Measurements from ENCODE around the gene ANXA5. TPM values are rescaled to one million over a fixed set of nuclear protein-coding genes. Genes with fewer than 3 reads are reported as not detected.

Gene ANXA5
- total RNA-seq, 3 donors from 2014 or later: 37.0 to 69.5 (median 59.4) TPM

GRCh38 chr4:121701263-121701662 lies 4.5 kb upstream of the ANXA5 start:
- DNase-seq: no peak
- Mint-ChIP-seq H3K9me3 (no peaks in the 10 kb centered on the region), H3K27me3 (ENCODE audit: low read depth) (peaks cover 15% of the 10 kb centered on the region), H3K4me1 (ENCODE audit: low read depth) (peaks cover 12% of the 10 kb centered on the region), H3K36me3 (ENCODE audit: insufficient read depth) (no peaks in the 10 kb centered on the region), H3K4me3 (no peak overlapping the region)
- no peak for ATAC-seq

GRCh38 chr4:121698236-121698671 lies 1.5 kb upstream of the ANXA5 start:
- peaks cover 10% of the 10 kb centered on the region for H3K27me3 Mint-ChIP-seq (ENCODE audit: low read depth)
- DNase-seq (no peak), ATAC-seq (no peak)
- H3K4me1 Mint-ChIP-seq (ENCODE audit: low read depth): peaks cover 23% of the 10 kb centered on the region
- no peaks in the 10 kb centered on the region for H3K36me3 Mint-ChIP-seq (ENCODE audit: insufficient read depth)
- H3K4me3 Mint-ChIP-seq: peak overlapping the region; percentile 25
- no peaks in the 10 kb centered on the region for H3K9me3 Mint-ChIP-seq

GRCh38 chr4:121697564-121697963 lies 784 bp upstream of the ANXA5 start:
- Mint-ChIP-seq H3K27me3 (ENCODE audit: low read depth) (peaks cover 10% of the 10 kb centered on the region), H3K4me3 (peak overlapping the region; percentile 87), H3K4me1 (ENCODE audit: low read depth) (peaks cover 23% of the 10 kb centered on the region), H3K9me3 (no peaks in the 10 kb centered on the region), H3K36me3 (ENCODE audit: insufficient read depth) (peaks cover 1% of the 10 kb centered on the region)
- DNase-seq (no peak), ATAC-seq (peak in 1 of 2 donors; percentile 15)

- H3K4me3 Mint-ChIP-seq: peak overlapping the region; percentile 92
- peaks cover 8% of the 10 kb centered on the region for H3K36me3 Mint-ChIP-seq (ENCODE audit: insufficient read depth)
- H3K27me3 Mint-ChIP-seq (ENCODE audit: low read depth): peaks cover 5% of the 10 kb centered on the region
- DNase-seq: peak; percentile 51
- H3K9me3 Mint-ChIP-seq: no peaks in the 10 kb centered on the region
- peak; percentile 63 to 68 for ATAC-seq
- H3K4me1 Mint-ChIP-seq (ENCODE audit: low read depth): peaks cover 30% of the 10 kb centered on the region
Measured at GRCh38 chr4:121696170-121696580, 605 bp downstream of the ANXA5 start.

- Mint-ChIP-seq H3K4me1 (ENCODE audit: low read depth) (peaks cover 30% of the 10 kb centered on the region), H3K36me3 (ENCODE audit: insufficient read depth) (peaks cover 8% of the 10 kb centered on the region), H3K27me3 (ENCODE audit: low read depth) (peaks cover 3% of the 10 kb centered on the region), H3K9me3 (no peaks in the 10 kb centered on the region), H3K4me3 (no peak overlapping the region)
- no peak for ATAC-seq
- no peak for DNase-seq
Measured at GRCh38 chr4:121693886-121694285, 2.9 kb downstream of the ANXA5 start.

GRCh38 chr4:121693450-121693849 lies 3.3 kb downstream of the ANXA5 start:
- no peak overlapping the region for H3K4me3 Mint-ChIP-seq
- peaks cover 8% of the 10 kb centered on the region for H3K36me3 Mint-ChIP-seq (ENCODE audit: insufficient read depth)
- DNase-seq (no peak), ATAC-seq (no peak)
- H3K9me3 Mint-ChIP-seq: no peaks in the 10 kb centered on the region
- H3K27me3 Mint-ChIP-seq (ENCODE audit: low read depth): peaks cover 3% of the 10 kb centered on the region
- peaks cover 30% of the 10 kb centered on the region for H3K4me1 Mint-ChIP-seq (ENCODE audit: low read depth)

- Mint-ChIP-seq H3K27me3 (ENCODE audit: low read depth) (no peaks in the 10 kb centered on the region), H3K36me3 (ENCODE audit: insufficient read depth) (peaks cover 8% of the 10 kb centered on the region), H3K4me1 (ENCODE audit: low read depth) (peaks cover 24% of the 10 kb centered on the region), H3K4me3 (no peak overlapping the region), H3K9me3 (no peaks in the 10 kb centered on the region)
- no peak for ATAC-seq
- DNase-seq: no peak
Measured at GRCh38 chr4:121692261-121692660, 4.5 kb downstream of the ANXA5 start.

GRCh38 chr4:121690001-121690400 lies 6.8 kb downstream of the ANXA5 start:
- no peak overlapping the region for H3K4me3 Mint-ChIP-seq
- peaks cover 20% of the 10 kb centered on the region for H3K36me3 Mint-ChIP-seq (ENCODE audit: insufficient read depth)
- no peaks in the 10 kb centered on the region for H3K9me3 Mint-ChIP-seq
- ATAC-seq (no peak), DNase-seq (no peak)
- H3K4me1 Mint-ChIP-seq (ENCODE audit: low read depth): peaks cover 13% of the 10 kb centered on the region
- H3K27me3 Mint-ChIP-seq (ENCODE audit: low read depth): no peaks in the 10 kb centered on the region

GRCh38 chr4:121688701-121689100 lies 8.1 kb downstream of the ANXA5 start:
- peaks cover 20% of the 10 kb centered on the region for H3K36me3 Mint-ChIP-seq (ENCODE audit: insufficient read depth)
- ATAC-seq (no peak), DNase-seq (no peak)
- H3K4me3 Mint-ChIP-seq: no peak overlapping the region
- no peaks in the 10 kb centered on the region for H3K9me3 Mint-ChIP-seq
- peaks cover 10% of the 10 kb centered on the region for H3K4me1 Mint-ChIP-seq (ENCODE audit: low read depth)
- H3K27me3 Mint-ChIP-seq (ENCODE audit: low read depth): no peaks in the 10 kb centered on the region

- Mint-ChIP-seq H3K9me3 (no peaks in the 10 kb centered on the region), H3K4me3 (no peak overlapping the region), H3K4me1 (ENCODE audit: low read depth) (peaks cover 7% of the 10 kb centered on the region), H3K36me3 (ENCODE audit: insufficient read depth) (peaks cover 20% of the 10 kb centered on the region), H3K27me3 (ENCODE audit: low read depth) (no peaks in the 10 kb centered on the region)
- DNase-seq (no peak), ATAC-seq (no peak)
Measured at GRCh38 chr4:121688261-121688660, 8.5 kb downstream of the ANXA5 start.

GRCh38 chr4:121686255-121686654 lies 10.5 kb downstream of the ANXA5 start:
- DNase-seq: no peak
- no peak for ATAC-seq
- Mint-ChIP-seq H3K36me3 (ENCODE audit: insufficient read depth) (peaks cover 13% of the 10 kb centered on the region), H3K4me3 (no peak overlapping the region), H3K4me1 (ENCODE audit: low read depth) (no peaks in the 10 kb centered on the region), H3K27me3 (ENCODE audit: low read depth) (no peaks in the 10 kb centered on the region), H3K9me3 (no peaks in the 10 kb centered on the region)

GRCh38 chr4:121685257-121685656 lies 11.5 kb downstream of the ANXA5 start:
- DNase-seq (no peak), ATAC-seq (no peak)
- Mint-ChIP-seq H3K27me3 (ENCODE audit: low read depth) (no peaks in the 10 kb centered on the region), H3K9me3 (no peaks in the 10 kb centered on the region), H3K4me3 (no peak overlapping the region), H3K4me1 (ENCODE audit: low read depth) (no peaks in the 10 kb centered on the region), H3K36me3 (ENCODE audit: insufficient read depth) (peaks cover 19% of the 10 kb centered on the region)

- DNase-seq (no peak), ATAC-seq (no peak)
- Mint-ChIP-seq H3K36me3 (ENCODE audit: insufficient read depth) (peaks cover 26% of the 10 kb centered on the region), H3K9me3 (no peaks in the 10 kb centered on the region), H3K4me1 (ENCODE audit: low read depth) (no peaks in the 10 kb centered on the region), H3K27me3 (ENCODE audit: low read depth) (no peaks in the 10 kb centered on the region), H3K4me3 (no peak overlapping the region)
Measured at GRCh38 chr4:121684561-121684960, 12.2 kb downstream of the ANXA5 start.

GRCh38 chr4:121684016-121684415 lies 12.8 kb downstream of the ANXA5 start:
- H3K4me1 Mint-ChIP-seq (ENCODE audit: low read depth): no peaks in the 10 kb centered on the region
- no peaks in the 10 kb centered on the region for H3K9me3 Mint-ChIP-seq
- ATAC-seq (no peak), DNase-seq (no peak)
- peaks cover 30% of the 10 kb centered on the region for H3K36me3 Mint-ChIP-seq (ENCODE audit: insufficient read depth)
- H3K27me3 Mint-ChIP-seq (ENCODE audit: low read depth): no peaks in the 10 kb centered on the region
- H3K4me3 Mint-ChIP-seq: no peak overlapping the region

GRCh38 chr4:121680571-121680970 lies 16.2 kb downstream of the ANXA5 start:
- DNase-seq: no peak
- Mint-ChIP-seq H3K4me1 (ENCODE audit: low read depth) (no peaks in the 10 kb centered on the region), H3K36me3 (ENCODE audit: insufficient read depth) (peaks cover 39% of the 10 kb centered on the region), H3K9me3 (no peaks in the 10 kb centered on the region), H3K27me3 (ENCODE audit: low read depth) (no peaks in the 10 kb centered on the region), H3K4me3 (no peak overlapping the region)
- ATAC-seq: no peak

- Mint-ChIP-seq H3K27me3 (ENCODE audit: low read depth) (no peaks in the 10 kb centered on the region), H3K36me3 (ENCODE audit: insufficient read depth) (peaks cover 34% of the 10 kb centered on the region), H3K4me3 (no peak overlapping the region), H3K4me1 (ENCODE audit: low read depth) (no peaks in the 10 kb centered on the region), H3K9me3 (no peaks in the 10 kb centered on the region)
- no peak for ATAC-seq
- no peak for DNase-seq
Measured at GRCh38 chr4:121679951-121680350, 16.8 kb downstream of the ANXA5 start.

All from activated T-cell treated with anti-CD3 and anti-CD28 coated beads, Interleukin-2, amount 50 U/mL, for 4 hours (primary cell).